ENCODE results near the gene SRC.

GRCh38 chr20:37390503-37390890 lies 44.6 kb downstream of the SRC start:
- TF ChIP-seq CTCF (IDR thresholded peaks at IDR 0.05) (no peak), TAF1 (IDR thresholded peaks at IDR 0.05; ENCODE audit: borderline replicate concordance, low read depth, low read length) (no peak), GATA2 (CRISPR knock-in tag; IDR thresholded peaks at IDR 0.05) (no peak), MXI1 (IDR thresholded peaks at IDR 0.05; ENCODE audit: low read depth, low read length) (no peak), FOSL2 (IDR thresholded peaks at IDR 0.05; ENCODE audit: borderline replicate concordance, low read depth) (no peak), NFIC (IDR thresholded peaks at IDR 0.05; ENCODE audit: borderline replicate concordance) (no peak)

All from SK-N-SH (cell line).